Caco-2 (cell line): ENCODE results near the gene MAN1A1. TPM values are rescaled to one million over a fixed set of nuclear protein-coding genes. Genes with fewer than 3 reads are reported as not detected.

Source experiments
- BruUV-seq: library from RNA; stranded (reverse); fragments of 400-500 nt; replicated peaks from 2 replicates; lab custom pipeline; 2021; lab: Mats Ljungman, UMichigan
- CTCF ChIA-PET: fragments of 300-600 bp; sonication (Branson Sonifier 250); formaldehyde crosslinking; loops from one replicate; lab custom pipeline; 2022; ENCODE audit warnings: antibody characterized with exemption; lab: Charles Lee
- POLR2A ChIA-PET: fragments of 300-600 bp; sonication (Branson Sonifier 250); formaldehyde crosslinking; loops from one replicate; lab custom pipeline; 2022; ENCODE audit warnings: antibody characterized with exemption; lab: Charles Lee
- DNase-seq, 2 experiments: peaks; one replicate each; pipeline versions ENCODE4 v3.0.0 to v3.0.0-alpha.2; 2020 to 2022
- H3K27me3 ChIP-seq: replicated peaks from 2 replicates; pipeline ENCODE4 v1.6.0; 2011; ENCODE audit warnings: low read length; ENCODE audit not compliant: control insufficient read depth, insufficient read depth
- H3K36me3 ChIP-seq: 2 replicates; pipeline ENCODE4 v1.5.1; 2011; ENCODE audit warnings: low read length; ENCODE audit not compliant: control insufficient read depth, insufficient read depth
- H3K4me1 ChIP-seq: fragments of 250-450 bp; sonication (Bioruptor Pico); 2 replicates; pipeline ENCODE4 v1.5.1; 2020; ENCODE audit warnings: mild to moderate bottlenecking
- H3K4me3 ChIP-seq: 2 replicates; pipeline ENCODE4 v1.5.1; 2011; ENCODE audit warnings: low read depth, mild to moderate bottlenecking, control low read depth, low read length
- H3K9me3 ChIP-seq: fragments of 250-450 bp; sonication (Bioruptor Pico); 2 replicates; pipeline ENCODE4 v1.5.1; 2020; ENCODE audit warnings: mild to moderate bottlenecking, moderate library complexity
- H3K27ac Mint-ChIP-seq: one replicate; pipeline ENCODE4 v1.8.0; 2022; ENCODE audit warnings: mixed read lengths; ENCODE audit not compliant: unreplicated experiment
- H3K27me3 Mint-ChIP-seq: one replicate; pipeline ENCODE4 v1.8.0; 2022; ENCODE audit warnings: mixed read lengths; ENCODE audit not compliant: insufficient read depth, unreplicated experiment
- H3K36me3 Mint-ChIP-seq: one replicate; pipeline ENCODE4 v1.8.0; 2022; ENCODE audit warnings: mild to moderate bottlenecking, mixed read lengths; ENCODE audit not compliant: insufficient read depth, unreplicated experiment
- H3K4me1 Mint-ChIP-seq: one replicate; pipeline ENCODE4 v1.8.0; 2022; ENCODE audit warnings: low read depth, mixed read lengths; ENCODE audit not compliant: unreplicated experiment
- H3K4me3 Mint-ChIP-seq: one replicate; pipeline ENCODE4 v1.8.0; 2022; ENCODE audit warnings: mild to moderate bottlenecking, moderate library complexity, mixed read lengths; ENCODE audit not compliant: unreplicated experiment
- H3K9me3 Mint-ChIP-seq: one replicate; pipeline ENCODE4 v1.8.0; 2022; ENCODE audit warnings: mixed read lengths; ENCODE audit not compliant: unreplicated experiment
- CTCF ChIP-seq, 2 experiments: fragments of 200-600 bp in 1 of 2; IDR thresholded peaks; 1 replicate in 1 of 2; 2 replicates in 1 of 2; pipeline versions ENCODE4 v1.5.1 to v1.8.0; 2011 to 2022; ENCODE audit warnings: antibody characterized with exemption in 1 of 2, control low read depth in 1 of 2, inconsistent platforms in 1 of 2, low read depth in 1 of 2, low read length in 1 of 2, mild to moderate bottlenecking in 1 of 2, moderate library complexity in 1 of 2; ENCODE audit not compliant: insufficient read depth in 1 of 2, severe bottlenecking in 1 of 2, unreplicated experiment in 1 of 2
- intact Hi-C: fragments of 100-400 bp; cut with micrococcal nuclease; formaldehyde crosslinking; loops from one replicate; pipeline ENCODE4 v1.10.0; 2022; ENCODE audit not compliant: unreplicated experiment
- total RNA-seq: library from RNA; stranded (reverse); gene quantifications from 2 replicates; pipeline ENCODE4 v1.2.3, GENCODE V29; 2022

MAN1A1 gene
- total RNA-seq, 1 experiment from 2014 or later, result 28.7 TPM

GRCh38 chr6:119353696-119354095 is 4.1 kb upstream of the MAN1A1 start:
- no TSS peak for BruUV-seq

GRCh38 chr6:119352001-119352400 is 2.4 kb upstream of the MAN1A1 start:
- no TSS peak for BruUV-seq
- Mint-ChIP-seq H3K27ac (no peak overlapping the region), H3K27me3 (peaks cover 8% of the 10 kb centered on the region), H3K4me3 (no peak overlapping the region), H3K4me1 (no peaks in the 10 kb centered on the region), H3K9me3 (no peaks in the 10 kb centered on the region), H3K36me3 (peaks cover 9% of the 10 kb centered on the region)
- Histone ChIP-seq H3K27me3 (no peaks in the 10 kb centered on the region), H3K9me3 (no peaks in the 10 kb centered on the region), H3K36me3 (no peaks in the 10 kb centered on the region), H3K4me1 (peaks cover 6% of the 10 kb centered on the region), H3K4me3 (no peak overlapping the region)
- TF ChIP-seq CTCF (IDR thresholded peaks at IDR 0.05; ENCODE audit: insufficient read depth in 1 of 2, low read depth in 1 of 2, low read length in 1 of 2, severe bottlenecking in 1 of 2, unreplicated experiment in 1 of 2), result no peak
- intact Hi-C loops, result loop anchor here (5.0 to 10.0 kb wide), 4 partner anchors 123 to 273 kb away; no protein-coding TSS in a partner anchor
- ChIA-PET POLR2A (no interaction called here), CTCF (no interaction called here)
- DNase-seq, result no peak

More at GRCh38 chr6:119353696-119354095, 4.1 kb upstream of the MAN1A1 start:
- Mint-ChIP-seq H3K36me3 (peaks cover 9% of the 10 kb centered on the region), H3K9me3 (no peaks in the 10 kb centered on the region), H3K27ac (no peak overlapping the region), H3K4me3 (no peak overlapping the region), H3K27me3 (peaks cover 8% of the 10 kb centered on the region), H3K4me1 (no peaks in the 10 kb centered on the region)
- no peaks in the 10 kb centered on the region for H3K27me3 ChIP-seq
- H3K9me3 ChIP-seq, result no peaks in the 10 kb centered on the region
- intact Hi-C loops, result loop anchor here (5.0 to 10.0 kb wide), 4 partner anchors 121 to 271 kb away; no protein-coding TSS in a partner anchor
- no peaks in the 10 kb centered on the region for H3K36me3 ChIP-seq
- H3K4me3 ChIP-seq, result no peak overlapping the region
- no peaks in the 10 kb centered on the region for H3K4me1 ChIP-seq
- DNase-seq, result no peak
- TF ChIP-seq CTCF (IDR thresholded peaks at IDR 0.05; ENCODE audit: insufficient read depth in 1 of 2, low read depth in 1 of 2, low read length in 1 of 2, severe bottlenecking in 1 of 2, unreplicated experiment in 1 of 2), result no peak
- ChIA-PET CTCF (no interaction called here), POLR2A (no interaction called here)

- Mint-ChIP-seq H3K4me3 (peak overlapping the region; percentile 81), H3K4me1 (peaks cover 6% of the 10 kb centered on the region), H3K27ac (no peak overlapping the region), H3K36me3 (peaks cover 9% of the 10 kb centered on the region), H3K9me3 (no peaks in the 10 kb centered on the region), H3K27me3 (peaks cover 8% of the 10 kb centered on the region)
- no peak for DNase-seq
- Histone ChIP-seq H3K36me3 (no peaks in the 10 kb centered on the region), H3K27me3 (no peaks in the 10 kb centered on the region), H3K4me1 (peaks cover 12% of the 10 kb centered on the region), H3K4me3 (no peak overlapping the region), H3K9me3 (no peaks in the 10 kb centered on the region)
- no TSS peak for BruUV-seq
- CTCF ChIA-PET, result interaction anchor here (1.2 to 1.3 kb wide), 2 partner anchors 17 to 202 kb away, joined by 3 read pairs; no protein-coding TSS in a partner anchor
- POLR2A ChIA-PET, result interaction anchor here (0.5 kb wide), 1 partner anchor 203 kb away, joined by 5 read pairs; no protein-coding TSS in a partner anchor
- intact Hi-C loops, result loop anchor here (1.0 to 10.0 kb wide), 6 partner anchors 124 to 369 kb away; no protein-coding TSS in a partner anchor
- peak; percentile 27 to 29 for TF ChIP-seq CTCF (IDR thresholded peaks at IDR 0.05; ENCODE audit: insufficient read depth in 1 of 2, low read depth in 1 of 2, low read length in 1 of 2, severe bottlenecking in 1 of 2, unreplicated experiment in 1 of 2)
Observed at GRCh38 chr6:119350952-119351372, 1.4 kb upstream of the MAN1A1 start.
